Measurements from ENCODE around the gene GNB5.

The GNB5 gene

GRCh38 chr15:52095597-52096262, 95.5 kb downstream of the GNB5 start:
- no peak overlapping the region for H3K27ac ChIP-seq
- H3K4me3 ChIP-seq (ENCODE audit: low read depth in 1 of 2, low read length in 1 of 2), result no peak overlapping the region
- no peak for TF ChIP-seq CTCF (IDR thresholded peaks at IDR 0.05)
- H3K4me1 ChIP-seq (ENCODE audit: control insufficient read depth in 1 of 2, insufficient read depth in 1 of 2, low read depth in 1 of 2, low read length in 1 of 2), result no peaks in the 10 kb centered on the region
- no peaks in the 10 kb centered on the region for H3K9me3 ChIP-seq
- H3K36me3 ChIP-seq, result no peaks in the 10 kb centered on the region
- peaks cover 10% of the 10 kb centered on the region for H3K27me3 ChIP-seq

GRCh38 chr15:52094811-52095584, 96.2 kb downstream of the GNB5 start:
- H3K27ac ChIP-seq, result no peak overlapping the region
- TF ChIP-seq CTCF (IDR thresholded peaks at IDR 0.05), result no peak
- H3K27me3 ChIP-seq, result peaks cover 10% of the 10 kb centered on the region
- no peaks in the 10 kb centered on the region for H3K4me1 ChIP-seq (ENCODE audit: control insufficient read depth in 1 of 2, insufficient read depth in 1 of 2, low read depth in 1 of 2, low read length in 1 of 2)
- H3K36me3 ChIP-seq, result no peaks in the 10 kb centered on the region
- H3K4me3 ChIP-seq (ENCODE audit: low read depth in 1 of 2, low read length in 1 of 2), result no peak overlapping the region
- H3K9me3 ChIP-seq, result no peaks in the 10 kb centered on the region

- Histone ChIP-seq H3K27me3 (peaks cover 10% of the 10 kb centered on the region), H3K27ac (no peak overlapping the region), H3K4me3 (ENCODE audit: low read depth in 1 of 2, low read length in 1 of 2) (no peak overlapping the region), H3K36me3 (no peaks in the 10 kb centered on the region), H3K4me1 (ENCODE audit: control insufficient read depth in 1 of 2, insufficient read depth in 1 of 2, low read depth in 1 of 2, low read length in 1 of 2) (no peaks in the 10 kb centered on the region), H3K9me3 (no peaks in the 10 kb centered on the region)
- TF ChIP-seq CTCF (IDR thresholded peaks at IDR 0.05), result no peak
These were observed 97.4 kb downstream of the GNB5 start for GRCh38 chr15:52093539-52094510.

- Histone ChIP-seq H3K36me3 (no peaks in the 10 kb centered on the region), H3K27me3 (peaks cover 10% of the 10 kb centered on the region), H3K9me3 (no peaks in the 10 kb centered on the region), H3K4me1 (ENCODE audit: control insufficient read depth in 1 of 2, insufficient read depth in 1 of 2, low read depth in 1 of 2, low read length in 1 of 2) (no peaks in the 10 kb centered on the region), H3K27ac (no peak overlapping the region), H3K4me3 (ENCODE audit: low read depth in 1 of 2, low read length in 1 of 2) (no peak overlapping the region)
- no peak for TF ChIP-seq CTCF (IDR thresholded peaks at IDR 0.05)
These were observed 98.0 kb downstream of the GNB5 start for GRCh38 chr15:52093167-52093538.

GRCh38 chr15:52090193-52090592, 101.0 kb downstream of the GNB5 start:
- H3K4me3 ChIP-seq (ENCODE audit: low read depth in 1 of 2, low read length in 1 of 2), result no peak overlapping the region
- H3K27me3 ChIP-seq, result peaks cover 10% of the 10 kb centered on the region
- no peaks in the 10 kb centered on the region for H3K4me1 ChIP-seq (ENCODE audit: control insufficient read depth in 1 of 2, insufficient read depth in 1 of 2, low read depth in 1 of 2, low read length in 1 of 2)
- no peaks in the 10 kb centered on the region for H3K36me3 ChIP-seq
- H3K27ac ChIP-seq, result no peak overlapping the region
- TF ChIP-seq CTCF (IDR thresholded peaks at IDR 0.05), result no peak
- H3K9me3 ChIP-seq, result no peaks in the 10 kb centered on the region
